HG03575 (cell line): ENCODE results near the gene FUT2.
"Not testable (repeated sequence)": the region's sequence is repeated elsewhere in the genome, so short reads cannot be mapped to it uniquely, and the experiment has no call there.

Experiments
- ATAC-seq: cut with Tn5 transposase; IDR thresholded peaks from one replicate; pipeline ENCODE4 v1.9.1; 2021; ENCODE audit not compliant: unreplicated experiment, insufficient number of reproducible peaks, low FRiP score; ENCODE audit errors: extremely low read depth

Gene FUT2

DNA sequence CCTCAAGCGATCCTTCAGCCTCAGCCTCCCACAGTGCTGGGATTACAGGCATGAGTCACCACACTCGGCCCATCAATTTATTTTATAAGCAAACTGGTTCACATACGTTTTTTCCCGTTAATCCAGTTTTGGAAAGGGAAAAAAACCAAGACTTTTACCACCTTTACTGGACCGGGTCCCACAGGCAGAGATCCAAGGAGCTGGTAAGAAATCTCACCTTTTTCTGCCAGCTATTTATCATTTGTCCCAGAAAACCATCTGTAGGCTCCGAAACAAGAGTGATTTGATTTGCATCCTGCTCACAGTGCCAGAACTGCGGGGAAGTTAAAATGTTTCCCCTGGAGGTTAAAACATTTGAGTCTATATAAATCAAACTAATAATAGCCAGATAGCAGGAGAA, 6.3 kb upstream of the FUT2 start:
- ATAC-seq = no peak

DNA sequence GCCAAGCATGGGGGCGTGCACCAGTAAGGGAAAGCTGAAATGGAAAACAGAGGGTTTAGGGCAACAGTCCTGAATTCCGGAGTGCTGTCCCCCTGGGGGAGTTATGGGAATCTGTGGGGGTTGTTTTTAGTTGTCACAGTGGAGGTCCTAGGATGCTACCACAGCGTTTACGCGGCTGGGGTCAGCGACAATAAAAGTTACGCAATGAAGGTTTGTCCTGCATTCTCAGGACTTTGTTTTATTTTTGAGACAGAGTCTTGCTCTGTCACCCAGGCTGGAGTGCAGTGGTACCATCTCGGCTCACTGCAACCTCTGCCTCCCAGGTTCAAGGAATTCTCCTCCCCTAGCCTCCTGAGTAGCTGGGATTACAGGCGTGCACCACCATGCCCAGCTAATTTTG, 2.1 kb upstream of the FUT2 start:
- not testable (repeated sequence) for ATAC-seq

GRCh38 chr19:48696353-48697010, 711 bp downstream of the FUT2 start:
- no peak for ATAC-seq

- ATAC-seq = no peak
These were observed 2.3 kb downstream of the FUT2 start for GRCh38 chr19:48698046-48698445.

- no peak for ATAC-seq
These were observed 6.9 kb downstream of the FUT2 start for GRCh38 chr19:48702701-48703100.

DNA sequence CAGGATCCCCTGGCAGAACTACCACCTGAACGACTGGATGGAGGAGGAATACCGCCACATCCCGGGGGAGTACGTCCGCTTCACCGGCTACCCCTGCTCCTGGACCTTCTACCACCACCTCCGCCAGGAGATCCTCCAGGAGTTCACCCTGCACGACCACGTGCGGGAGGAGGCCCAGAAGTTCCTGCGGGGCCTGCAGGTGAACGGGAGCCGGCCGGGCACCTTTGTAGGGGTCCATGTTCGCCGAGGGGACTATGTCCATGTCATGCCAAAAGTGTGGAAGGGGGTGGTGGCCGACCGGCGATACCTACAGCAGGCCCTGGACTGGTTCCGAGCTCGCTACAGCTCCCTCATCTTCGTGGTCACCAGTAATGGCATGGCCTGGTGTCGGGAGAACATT, 7.5 kb downstream of the FUT2 start:
- no peak for ATAC-seq

GRCh38 chr19:48705431-48705830, 9.7 kb downstream of the FUT2 start:
- ATAC-seq = no peak

- no peak for ATAC-seq
These were observed 12.7 kb downstream of the FUT2 start for GRCh38 chr19:48708471-48708870.

GRCh38 chr19:48711106-48711662, 15.4 kb downstream of the FUT2 start:
- ATAC-seq = no peak

- no peak for ATAC-seq
These were observed 17.5 kb downstream of the FUT2 start for GRCh38 chr19:48713041-48713863.

- ATAC-seq = peak; percentile 66
These were observed 18.3 kb downstream of the FUT2 start for GRCh38 chr19:48713864-48714755.

DNA sequence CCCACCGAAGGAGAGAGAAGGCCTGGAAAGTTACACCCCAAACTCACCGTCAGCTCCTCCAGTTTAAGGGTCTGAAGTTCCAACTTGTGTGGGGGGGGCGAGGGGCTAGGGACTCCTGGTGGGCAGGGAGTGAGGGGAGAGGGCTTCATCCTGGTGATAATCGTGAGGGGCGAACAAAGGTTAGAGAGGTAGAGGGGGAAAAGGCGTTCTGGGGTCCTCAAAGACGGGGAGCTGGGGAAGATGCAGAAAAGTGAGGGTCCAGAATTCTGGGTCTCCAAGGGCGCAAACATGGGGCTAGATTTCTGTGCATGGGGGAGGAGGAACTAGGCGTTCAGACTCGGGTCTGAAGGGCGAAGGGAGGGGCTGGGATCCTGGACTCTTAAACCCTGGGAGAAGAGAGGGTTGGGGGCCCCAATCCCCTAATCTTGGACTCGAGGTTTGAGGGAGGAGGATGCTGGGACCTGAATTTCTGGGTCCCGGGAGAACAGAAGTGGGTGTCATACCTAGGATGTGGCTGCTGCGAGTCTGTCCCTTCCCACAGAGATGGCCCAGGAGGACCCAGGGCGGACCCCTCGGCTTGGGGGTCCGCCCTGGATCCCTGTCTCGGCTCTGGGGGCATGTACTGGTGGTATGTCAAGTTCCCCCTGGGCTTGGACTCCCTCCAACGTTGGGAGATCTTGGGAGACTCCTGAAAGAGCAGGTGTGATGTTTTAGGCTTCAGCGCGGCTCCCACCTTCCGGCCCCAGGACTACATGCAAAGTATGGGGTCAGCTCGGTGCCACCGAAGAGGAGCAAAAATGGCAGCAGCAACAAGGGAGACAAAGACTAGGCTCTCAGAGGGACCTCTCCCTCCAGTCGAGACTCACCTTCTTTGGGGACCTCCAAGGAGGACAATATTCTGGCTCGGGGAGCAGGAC, 19.2 kb downstream of the FUT2 start:
- ATAC-seq = no peak

DNA sequence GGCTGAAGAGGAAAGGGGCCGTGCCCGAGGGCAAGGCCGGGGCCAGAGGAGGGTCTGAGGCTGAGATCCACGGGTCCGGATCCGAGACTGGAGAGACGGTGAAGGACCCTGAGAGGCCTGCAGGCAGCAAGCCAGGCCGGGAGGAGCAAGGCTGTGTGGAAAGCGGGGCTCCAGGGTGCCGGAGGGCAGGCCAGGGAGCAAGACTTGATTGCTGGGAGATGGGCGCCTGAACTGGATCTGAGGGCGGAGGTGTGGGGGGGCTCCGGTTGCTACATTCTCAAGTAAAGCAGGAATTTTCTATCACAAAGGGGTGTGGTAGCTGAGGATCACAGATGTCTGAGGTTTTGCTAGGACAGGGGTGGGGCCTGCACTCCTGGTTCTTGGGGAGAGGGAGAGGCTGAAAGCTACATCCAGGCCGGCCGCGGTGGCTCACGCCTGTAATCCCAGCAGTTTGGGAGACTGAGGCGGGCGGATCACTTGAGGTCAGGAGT, 20.0 kb downstream of the FUT2 start:
- ATAC-seq = no peak

DNA sequence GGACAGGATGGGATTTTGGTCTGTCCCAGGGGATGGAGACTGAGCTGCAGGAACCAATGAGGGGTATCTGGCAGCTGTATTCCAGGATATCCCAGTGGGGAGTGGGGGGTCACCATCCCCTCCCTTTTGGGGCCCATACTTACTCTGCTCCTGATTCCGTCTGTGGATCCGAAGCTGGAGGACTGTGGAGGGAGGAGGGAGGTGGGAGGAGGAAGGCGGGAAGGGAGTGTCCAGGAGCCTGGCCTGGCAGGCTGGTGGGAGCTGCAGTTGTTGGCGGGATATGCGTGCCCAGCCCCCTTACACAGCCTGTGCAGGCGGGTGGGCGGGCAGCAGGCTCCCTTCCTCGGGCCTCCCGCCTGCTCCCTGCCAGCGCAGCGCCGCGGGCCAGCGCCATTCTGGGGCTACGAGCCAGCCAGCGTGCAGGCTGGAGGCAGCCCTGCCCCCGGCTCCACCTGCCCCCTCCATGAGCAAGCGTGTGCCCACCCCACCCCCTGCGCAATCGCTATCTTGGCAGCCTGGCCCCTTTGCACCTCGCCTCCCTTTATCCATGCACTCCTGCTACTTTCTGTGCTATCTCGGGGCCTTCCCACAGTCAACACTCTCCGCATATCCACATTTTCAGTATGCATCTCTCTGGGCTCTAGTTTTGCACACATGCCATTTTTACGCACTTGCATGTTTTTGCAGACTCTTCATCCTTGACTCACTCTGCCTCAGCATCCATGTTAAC, 21.0 kb downstream of the FUT2 start:
- ATAC-seq = no peak

DNA sequence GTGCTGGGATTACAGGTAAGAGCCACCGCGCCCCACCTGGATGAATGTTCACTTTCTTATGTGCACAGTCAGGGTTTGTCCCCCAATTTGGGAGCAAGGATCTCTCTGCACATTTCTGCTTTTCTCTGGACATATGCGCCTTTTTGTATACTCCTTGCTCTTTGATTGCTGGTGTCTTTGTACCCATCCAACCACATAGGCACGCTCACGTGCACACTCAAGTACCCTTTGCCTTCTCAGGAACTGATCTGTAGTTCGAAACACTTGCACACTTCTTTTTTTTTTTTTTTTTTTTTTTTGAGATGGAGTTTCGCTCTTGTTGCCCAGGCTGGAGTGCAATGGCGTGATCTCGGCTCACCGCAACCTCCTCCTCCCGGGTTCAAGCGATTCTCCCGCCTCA, 22.3 kb downstream of the FUT2 start:
- ATAC-seq = not testable (repeated sequence)

- ATAC-seq = no peak
These were observed 23.0 kb downstream of the FUT2 start for GRCh38 chr19:48718711-48719231.
